ENCODE measurements around the gene C16orf92. TPM values are rescaled to one million over a fixed set of nuclear protein-coding genes. Genes with fewer than 3 reads are reported as not detected.

Gene C16orf92
- total RNA-seq, 1 experiment from 2014 or later: not detected

DNA sequence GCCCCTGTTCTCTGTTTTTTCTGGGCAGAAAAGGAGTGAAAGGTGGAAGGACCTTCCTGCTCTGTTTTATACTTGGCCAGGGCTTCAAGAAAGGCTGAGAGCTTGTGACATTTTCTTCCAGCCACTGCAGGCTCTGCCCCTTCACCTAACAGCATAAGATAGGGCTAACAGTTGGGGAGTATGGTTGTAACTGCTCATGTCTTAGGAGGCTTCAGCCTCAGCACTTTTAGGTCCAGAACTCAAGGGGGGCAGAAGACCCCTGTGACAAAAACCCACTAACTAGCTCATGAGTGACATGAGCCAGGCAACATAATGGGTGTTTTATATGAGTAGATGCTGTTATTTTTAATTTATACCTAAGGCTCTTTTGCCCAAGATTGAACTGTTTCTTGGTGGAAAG is 47.5 kb downstream of the C16orf92 start:
- Histone ChIP-seq H3K4me2 (no peak overlapping the region), H2AFZ (no peak overlapping the region), H3K9me2 (ENCODE audit: insufficient read depth) (no peaks in the 10 kb centered on the region), H3K4me1 (replicated peaks; ENCODE audit: insufficient read depth) (peaks cover 26% of the 10 kb centered on the region), H3K27me3 (ENCODE audit: insufficient read depth, low read depth) (no peaks in the 10 kb centered on the region), H3K79me2 (ENCODE audit: low read depth) (peaks cover 60% of the 10 kb centered on the region), H3K36me3 (ENCODE audit: low read depth) (peaks cover 51% of the 10 kb centered on the region), H4K20me1 (ENCODE audit: insufficient read depth) (peaks cover 60% of the 10 kb centered on the region), H3K4me3 (no peak overlapping the region), H3F3A (ENCODE audit: insufficient read depth, low read depth) (peaks cover 91% of the 10 kb centered on the region), H3K9me3 (ENCODE audit: insufficient read depth, low read depth) (no peaks in the 10 kb centered on the region), H3K27ac (peak overlapping the region; percentile 22)
- BruUV-seq (replicated peaks): no TSS peak
- ChIA-PET CTCF (no interaction called here), POLR2A (ENCODE audit: unreplicated experiment) (interaction anchor here (0.6 kb wide), 1 partner anchor 22 kb away, joined by 4 read pairs; no protein-coding TSS in a partner anchor)
- intact Hi-C loops (cut with micrococcal nuclease; ENCODE audit: unreplicated experiment): no loop called here
- DNase-seq: no peak
- TF ChIP-seq, protein P1, sequence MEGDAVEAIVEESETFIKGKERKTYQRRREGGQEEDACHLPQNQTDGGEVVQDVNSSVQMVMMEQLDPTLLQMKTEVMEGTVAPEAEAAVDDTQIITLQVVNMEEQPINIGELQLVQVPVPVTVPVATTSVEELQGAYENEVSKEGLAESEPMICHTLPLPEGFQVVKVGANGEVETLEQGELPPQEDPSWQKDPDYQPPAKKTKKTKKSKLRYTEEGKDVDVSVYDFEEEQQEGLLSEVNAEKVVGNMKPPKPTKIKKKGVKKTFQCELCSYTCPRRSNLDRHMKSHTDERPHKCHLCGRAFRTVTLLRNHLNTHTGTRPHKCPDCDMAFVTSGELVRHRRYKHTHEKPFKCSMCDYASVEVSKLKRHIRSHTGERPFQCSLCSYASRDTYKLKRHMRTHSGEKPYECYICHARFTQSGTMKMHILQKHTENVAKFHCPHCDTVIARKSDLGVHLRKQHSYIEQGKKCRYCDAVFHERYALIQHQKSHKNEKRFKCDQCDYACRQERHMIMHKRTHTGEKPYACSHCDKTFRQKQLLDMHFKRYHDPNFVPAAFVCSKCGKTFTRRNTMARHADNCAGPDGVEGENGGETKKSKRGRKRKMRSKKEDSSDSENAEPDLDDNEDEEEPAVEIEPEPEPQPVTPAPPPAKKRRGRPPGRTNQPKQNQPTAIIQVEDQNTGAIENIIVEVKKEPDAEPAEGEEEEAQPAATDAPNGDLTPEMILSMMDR (conservative IDR thresholded peaks at IDR 0.05): no peak
- no peak for TF ChIP-seq EZH2 (IDR thresholded peaks at IDR 0.05; ENCODE audit: low read depth)

Other genes starting within 250 kb of the C16orf92 start
- gene ZG16, start 244.9 kb upstream of the C16orf92 start, total RNA-seq (2021): 0.13 and 0.26 TPM in 2 replicates
- 179 and 195 TPM in 2 replicates for gene KIF22, start 232.4 kb upstream of the C16orf92 start, total RNA-seq (2021)
- gene MAZ, start 216.7 kb upstream of the C16orf92 start, total RNA-seq (2021): 463 and 481 TPM in 2 replicates
- 4.9 and 6.3 TPM in 2 replicates for gene PRRT2, start 211.0 kb upstream of the C16orf92 start, total RNA-seq (2021)
- gene PAGR1, start 207.0 kb upstream of the C16orf92 start, total RNA-seq (2021): 27.5 and 44.6 TPM in 2 replicates
- 197 and 208 TPM in 2 replicates for gene MVP, start 202.7 kb upstream of the C16orf92 start, total RNA-seq (2021)
- 90.6 and 133 TPM in 2 replicates for gene CDIPT, start 160.0 kb upstream of the C16orf92 start, total RNA-seq (2021)
- 46.5 and 64.0 TPM in 2 replicates for gene SEZ6L2, start 123.6 kb upstream of the C16orf92 start, total RNA-seq (2021)
- gene ASPHD1, start 122.7 kb upstream of the C16orf92 start, total RNA-seq (2021): 8.3 and 11.3 TPM in 2 replicates
- gene KCTD13, start 97.0 kb upstream of the C16orf92 start, total RNA-seq (2021): 52.7 and 72.0 TPM in 2 replicates
- gene TMEM219, start 61.1 kb upstream of the C16orf92 start, total RNA-seq (2021): 141 and 203 TPM in 2 replicates
- gene TAOK2, start 49.3 kb upstream of the C16orf92 start, total RNA-seq (2021): 76.6 and 82.9 TPM in 2 replicates
- 27.0 and 27.3 TPM in 2 replicates for gene HIRIP3, start 27.6 kb upstream of the C16orf92 start, total RNA-seq (2021)
- 102 TPM in 2 replicates for gene INO80E, start 27.0 kb upstream of the C16orf92 start, total RNA-seq (2021)
- gene DOC2A, start 12.2 kb upstream of the C16orf92 start, total RNA-seq (2021): 11.0 and 11.3 TPM in 2 replicates
- gene TLCD3B, start 8.1 kb downstream of the C16orf92 start, total RNA-seq (2021): 5.8 and 9.7 TPM in 2 replicates
- gene ALDOA, start 42.6 kb downstream of the C16orf92 start, total RNA-seq (2021): 2,395 and 3,090 TPM in 2 replicates
- gene PPP4C, start 52.8 kb downstream of the C16orf92 start, total RNA-seq (2021): 246 and 268 TPM in 2 replicates
- gene TBX6, start 68.7 kb downstream of the C16orf92 start, total RNA-seq (2021): 8.3 and 9.6 TPM in 2 replicates
- 95.4 and 129 TPM in 2 replicates for gene YPEL3, start 73.0 kb downstream of the C16orf92 start, total RNA-seq (2021)
- 27.5 and 32.1 TPM in 2 replicates for gene GDPD3, start 90.3 kb downstream of the C16orf92 start, total RNA-seq (2021)
- 113 and 133 TPM in 2 replicates for gene MAPK3, start 100.0 kb downstream of the C16orf92 start, total RNA-seq (2021)
- 7.9 and 12.2 TPM in 2 replicates for gene CORO1A, start 160.4 kb downstream of the C16orf92 start, total RNA-seq (2021)
- gene BOLA2B, start 170.5 kb downstream of the C16orf92 start, total RNA-seq (2021): 258 and 379 TPM in 2 replicates
- gene SLX1A, start 170.7 kb downstream of the C16orf92 start, total RNA-seq (2021): 100 and 252 TPM in 2 replicates
- gene SULT1A3, start 176.1 kb downstream of the C16orf92 start, total RNA-seq (2021): 95.2 and 103 TPM in 2 replicates
- 24.6 and 30.6 TPM in 2 replicates for gene NPIPB13, start 225.3 kb downstream of the C16orf92 start, total RNA-seq (2021)